H4 (cell line): ENCODE data around the gene KLHL30. TPM values are rescaled to one million over a fixed set of nuclear protein-coding genes. Genes with fewer than 3 reads are reported as not detected.

ENCODE experiments used
- DNase-seq: peaks from one replicate; pipeline ENCODE4 v3.0.0-alpha.2; 2015; ENCODE audit warnings: low spot score
- total RNA-seq: library from RNA; depleted of rRNA; stranded (reverse); fragments of >200 nt; shearing (Covaris generic); gene quantifications from 2 replicates; pipeline ENCODE4 v1.2.3, GENCODE V29; 2014; rRNA removed

Gene KLHL30
- total RNA-seq, 1 experiment from 2014 or later: not detected

DNA sequence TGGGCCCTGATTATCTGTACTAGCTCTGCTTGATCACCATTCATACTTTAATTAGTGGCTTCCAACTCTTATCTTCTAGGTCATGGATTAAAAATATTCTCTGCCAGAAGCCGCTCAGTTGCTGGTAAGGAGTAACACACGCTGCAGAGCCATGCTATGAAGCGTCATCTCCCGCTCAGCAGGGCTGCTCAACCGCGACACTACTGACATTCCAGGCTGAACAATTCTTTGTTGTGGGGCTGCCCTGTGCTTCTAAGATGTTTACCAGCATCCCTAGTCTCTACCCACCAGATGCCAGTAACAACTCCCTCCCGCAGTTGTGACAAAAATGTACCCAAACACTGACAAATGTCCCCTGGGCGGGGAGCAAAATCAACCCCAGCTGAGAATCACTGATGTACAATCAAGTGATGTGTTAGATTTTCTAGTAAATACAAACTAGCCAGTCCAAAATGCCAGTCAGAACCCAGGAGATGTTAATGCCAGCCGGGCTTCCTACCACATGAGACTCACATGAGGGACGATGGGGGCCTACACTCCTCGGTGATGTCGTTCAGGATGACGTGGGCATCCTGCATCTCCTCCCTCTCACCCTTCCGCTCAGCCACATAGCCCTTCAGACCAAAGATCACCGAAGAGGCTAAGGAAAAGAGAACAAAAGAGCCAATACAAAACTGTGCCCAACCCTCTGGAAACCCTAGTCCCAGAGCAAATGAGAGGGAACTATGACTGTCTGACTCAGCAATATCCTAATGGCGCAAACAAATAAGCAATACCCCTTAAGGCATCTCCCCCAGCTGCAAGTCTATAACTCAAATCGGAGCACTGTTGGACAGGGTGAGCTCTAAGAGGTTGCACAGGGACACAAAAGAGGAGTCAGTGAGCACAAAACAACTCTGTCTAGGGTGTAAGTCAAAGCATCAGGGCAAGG, 49.4 kb downstream of the KLHL30 start:
- DNase-seq: no peak

DNA sequence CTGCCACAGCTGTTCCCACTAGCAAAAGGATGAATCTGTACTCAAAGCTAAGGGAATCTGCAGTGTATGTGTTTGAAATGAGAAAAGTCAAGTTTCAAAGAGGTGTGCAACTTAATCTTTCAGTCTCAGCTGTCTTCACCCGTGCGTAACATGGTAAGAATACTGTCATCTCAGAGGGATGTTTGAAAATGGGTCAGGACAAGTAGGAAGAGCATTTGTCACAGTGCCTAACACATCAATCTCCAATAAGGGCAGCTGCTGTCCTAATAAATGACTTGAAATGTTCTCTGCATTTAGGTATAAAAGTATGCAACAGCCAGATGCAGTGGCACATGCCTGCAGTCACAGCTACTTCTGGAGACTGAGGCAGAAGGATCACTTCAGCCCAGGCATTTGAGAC, 52.0 kb downstream of the KLHL30 start:
- DNase-seq: no peak

Other genes with a start within 250 kb of the KLHL30 start
- 94.2 and 98.5 TPM in 2 replicates for gene UBE2F, start 171.7 kb upstream of the KLHL30 start, total RNA-seq
- 19.6 and 20.5 TPM in 2 replicates for gene SCLY, start 77.7 kb upstream of the KLHL30 start, total RNA-seq
- gene ESPNL, start 38.3 kb upstream of the KLHL30 start, total RNA-seq: not detected in 2 replicates
- 4.3 and 6.2 TPM in 2 replicates for gene ERFE, start 20.3 kb downstream of the KLHL30 start, total RNA-seq
- 13.4 and 18.8 TPM in 2 replicates for gene ILKAP, start 65.0 kb downstream of the KLHL30 start, total RNA-seq
- gene HES6, start 101.4 kb downstream of the KLHL30 start, total RNA-seq: 4.8 and 6.3 TPM in 2 replicates
- 3.9 and 4.6 TPM in 2 replicates for gene PER2, start 149.9 kb downstream of the KLHL30 start, total RNA-seq
- 1.8 and 7.4 TPM in 2 replicates for gene TRAF3IP1, start 181.8 kb downstream of the KLHL30 start, total RNA-seq